Natural killer cell (primary cell): Measurements from ENCODE around the gene ARL17B. TPM values are rescaled to one million over a fixed set of nuclear protein-coding genes. Genes with fewer than 3 reads are reported as not detected.
"Not testable (repeated sequence)": the region's sequence is repeated elsewhere in the genome, so short reads cannot be mapped to it uniquely, and the experiment has no call there.

Source experiments
- ATAC-seq, 3 donors: fragments of 150-1000 bp in 2 of 3; fragments of 200-7000 bp in 1 of 3; cut with Tn5 transposase; 1 replicate in 1 of 3; 2 replicates in 2 of 3; pipeline ENCODE4 v1.10.0; 2021; ENCODE audit warnings: mild to moderate bottlenecking in 2 of 3, moderate library complexity in 2 of 3
- DNase-seq, 2 donors: peaks; one replicate each; pipeline versions ENCODE4 v3.0.0 to v3.0.0-alpha.2; 2013 to 2021; ENCODE audit warnings: mixed read lengths in 1 of 2
- H3K27ac ChIP-seq: one replicate; pipeline ENCODE4 v1.5.1; 2013; ENCODE audit warnings: mild to moderate bottlenecking, low read length
- H3K27me3 ChIP-seq: one replicate; pipeline ENCODE4 v1.6.1; 2013; ENCODE audit warnings: low read length; ENCODE audit not compliant: control insufficient read depth, insufficient read depth
- H3K36me3 ChIP-seq: one replicate; pipeline ENCODE4 v1.6.1; 2013; ENCODE audit warnings: low read length; ENCODE audit not compliant: control insufficient read depth, insufficient read depth
- H3K4me1 ChIP-seq: one replicate; pipeline ENCODE4 v1.6.1; 2013; ENCODE audit warnings: low read length; ENCODE audit not compliant: control insufficient read depth, insufficient read depth
- H3K4me3 ChIP-seq: one replicate; pipeline ENCODE4 v1.5.1; 2013; ENCODE audit warnings: low read length
- H3K9me3 ChIP-seq: one replicate; pipeline ENCODE4 v1.6.1; 2013; ENCODE audit warnings: low read length; ENCODE audit not compliant: control insufficient read depth, insufficient read depth
- H3K27ac Mint-ChIP-seq, 2 donors: one replicate each; pipeline ENCODE4 v1.8.0; 2022; ENCODE audit warnings: mild to moderate bottlenecking in 2 of 2, mixed read lengths in 2 of 2, moderate library complexity in 1 of 2
- H3K27me3 Mint-ChIP-seq, 2 donors: one replicate each; pipeline ENCODE4 v1.8.0; 2022; ENCODE audit warnings: low read depth in 2 of 2, mixed read lengths in 2 of 2
- H3K36me3 Mint-ChIP-seq: one replicate; pipeline ENCODE4 v1.8.0; 2022; ENCODE audit warnings: mixed read lengths
- H3K4me1 Mint-ChIP-seq, 2 donors: one replicate each; pipeline ENCODE4 v1.8.0; 2022; ENCODE audit warnings: mixed read lengths in 2 of 2
- H3K4me3 Mint-ChIP-seq: one replicate; pipeline ENCODE4 v1.8.0; 2022; ENCODE audit warnings: mild to moderate bottlenecking, moderate library complexity, mixed read lengths
- H3K9me3 Mint-ChIP-seq, 2 donors: one replicate each; pipeline ENCODE4 v1.8.0; 2022; ENCODE audit warnings: mixed read lengths in 2 of 2
- CTCF ChIP-seq: fragments of 200-600 bp; IDR thresholded peaks from one replicate; pipeline ENCODE4 v1.8.0; 2022; ENCODE audit warnings: antibody characterized with exemption
- WGBS: methylation state at CpG from one replicate; pipeline ENCODE4 v1.1.7; 2013; ENCODE audit warnings: missing lambda C conversion rate; ENCODE audit not compliant: insufficient coverage; 5-methylcytosine and 5-hydroxymethylcytosine counted together
- intact Hi-C: fragments of 100-400 bp; cut with micrococcal nuclease; formaldehyde crosslinking; loops from one replicate; pipeline ENCODE4 v1.14.2; 2022
- total RNA-seq, 4 donors: library from RNA; stranded (reverse); fragments of 120-200 nt in 1 of 4; gene quantifications; one replicate each; pipeline versions ENCODE4 v1.2.3 to v1.2.4, GENCODE V29; 2013 to 2022

Gene ARL17B
- total RNA-seq, 3 donors from 2014 or later (not counting 1 experiment from before 2014, with no cell fraction given) = 18.6 to 30.3 (median 20.0) TPM

GRCh38 chr17:46266656-46267544 is 94.7 kb downstream of the ARL17B start:
- Histone ChIP-seq H3K36me3 (no peaks in the 10 kb centered on the region), H3K27me3 (no peaks in the 10 kb centered on the region), H3K4me1 (peaks cover 40% of the 10 kb centered on the region), H3K9me3 (no peaks in the 10 kb centered on the region), H3K27ac (peak overlapping the region; percentile 83), H3K4me3 (peak overlapping the region; percentile 98)
- DNase-seq = peak; percentile 86 to 93
- no peaks in the 10 kb centered on the region for H3K9me3 Mint-ChIP-seq
- TF ChIP-seq CTCF = no peak
- peak; percentile 77 to 95 (median 88) for ATAC-seq
- H3K4me1 Mint-ChIP-seq = peaks cover 32 to 33% of the 10 kb centered on the region in 2 donors
- H3K27me3 Mint-ChIP-seq = peaks cover 0 to 3% of the 10 kb centered on the region in 2 donors
- peak overlapping the region; percentile 85 to 91 for H3K27ac Mint-ChIP-seq
- H3K36me3 Mint-ChIP-seq = no peaks in the 10 kb centered on the region
- under 1% methylated on average over 116 of the region's 116 CpGs for WGBS
- H3K4me3 Mint-ChIP-seq = peak overlapping the region; percentile 94
- intact Hi-C loops = loop anchor here (5.0 kb wide), 1 partner anchor 75 kb away; the partner anchor contains the start of gene KANSL1

GRCh38 chr17:46266063-46266655 is 95.4 kb downstream of the ARL17B start:
- Mint-ChIP-seq H3K27ac (peak overlapping the region; percentile 85 to 91), H3K4me3 (peak overlapping the region; percentile 86), H3K4me1 (peaks cover 32 to 33% of the 10 kb centered on the region in 2 donors)
- ATAC-seq (peak in 1 of 3 donors; percentile 5), DNase-seq (peak; percentile 25 to 33)
- H3K27me3 Mint-ChIP-seq, H3K9me3 ChIP-seq, H3K27me3 ChIP-seq, H3K36me3 ChIP-seq, H3K36me3 Mint-ChIP-seq, H3K9me3 Mint-ChIP-seq: not testable (repeated sequence)
- intact Hi-C loops = loop anchor here (5.0 kb wide), 1 partner anchor 74 kb away; the partner anchor contains the start of gene KANSL1
- Histone ChIP-seq H3K4me3 (peak overlapping the region; percentile 29), H3K4me1 (peaks cover 40% of the 10 kb centered on the region), H3K27ac (peak overlapping the region; percentile 83)
- 27% methylated on average over 21 of the region's 21 CpGs for WGBS

GRCh38 chr17:46264456-46265198 is 96.9 kb downstream of the ARL17B start:
- peaks cover 0 to 3% of the 10 kb centered on the region in 2 donors for H3K27me3 Mint-ChIP-seq
- H3K9me3 ChIP-seq = no peaks in the 10 kb centered on the region
- no peaks in the 10 kb centered on the region for H3K36me3 ChIP-seq
- no peaks in the 10 kb centered on the region for H3K36me3 Mint-ChIP-seq
- H3K4me1 Mint-ChIP-seq = peaks cover 38% of the 10 kb centered on the region in 2 donors
- ATAC-seq = peak; percentile 23 to 35 (median 27)
- no peak for TF ChIP-seq CTCF
- peak overlapping the region; percentile 57 for H3K27ac ChIP-seq
- intact Hi-C loops = loop anchor here (2.0 to 5.0 kb wide), 2 partner anchors 72 to 244 kb away; partner anchors contain the start of gene KANSL1
- peak overlapping the region; percentile 85 to 91 for H3K27ac Mint-ChIP-seq
- peak overlapping the region; percentile 79 for H3K4me3 Mint-ChIP-seq
- peaks cover 48% of the 10 kb centered on the region for H3K4me1 ChIP-seq
- H3K27me3 ChIP-seq = no peaks in the 10 kb centered on the region
- H3K4me3 ChIP-seq = no peak overlapping the region
- DNase-seq = peak; percentile 33 to 75
- 17% methylated on average over 3 of the region's 3 CpGs for WGBS
- H3K9me3 Mint-ChIP-seq = no peaks in the 10 kb centered on the region
